RWPE2 (cell line): ENCODE measurements around the gene PCSK6.
"Not testable (repeated sequence)": the region's sequence is repeated elsewhere in the genome, so short reads cannot be mapped to it uniquely, and the experiment has no call there.

Source experiments
- ATAC-seq: fragments of 200-7000 bp; cut with Tn5 transposase; 3 replicates; pipeline ENCODE4 v1.9.1; 2021; ENCODE audit warnings: low read depth
- DNase-seq: peaks from one replicate; pipeline ENCODE4 v3.0.0-alpha.2; 2020; ENCODE audit warnings: low spot score
- H3K27ac ChIP-seq: fragments of 450-650 bp; 2 replicates; pipeline ENCODE4 v1.5.1; 2017; ENCODE audit warnings: mild to moderate bottlenecking; ENCODE audit not compliant: poor library complexity, severe bottlenecking
- H3K27me3 ChIP-seq: fragments of 250-450 bp; sonication (Bioruptor Pico); 2 replicates; pipeline ENCODE4 v1.5.1; 2021; ENCODE audit warnings: mild to moderate bottlenecking, moderate library complexity; ENCODE audit not compliant: insufficient read depth, poor library complexity, severe bottlenecking
- H3K36me3 ChIP-seq: fragments of 250-450 bp; sonication (Bioruptor Pico); 2 replicates; pipeline ENCODE4 v1.5.1; 2020; ENCODE audit warnings: low read depth, mild to moderate bottlenecking, moderate library complexity
- H3K4me1 ChIP-seq: fragments of 250-450 bp; sonication (Bioruptor Pico); 2 replicates; pipeline ENCODE4 v1.5.1; 2021; ENCODE audit warnings: mild to moderate bottlenecking, moderate library complexity; ENCODE audit not compliant: insufficient read depth, poor library complexity, severe bottlenecking
- H3K4me3 ChIP-seq: fragments of 250-450 bp; sonication (Bioruptor Pico); 2 replicates; pipeline ENCODE4 v1.5.1; 2021; ENCODE audit warnings: mild to moderate bottlenecking, moderate library complexity; ENCODE audit not compliant: severe bottlenecking
- H3K9me3 ChIP-seq: fragments of 250-450 bp; sonication (Bioruptor Pico); 2 replicates; pipeline ENCODE4 v1.5.1; 2021; ENCODE audit warnings: mild to moderate bottlenecking, moderate library complexity; ENCODE audit not compliant: severe bottlenecking
- TF ChIP-seq, protein P1 (sequence below): fragments of 450-650 bp; IDR thresholded peaks from one replicate; pipeline ENCODE4 v1.5.1; 2017; ENCODE audit warnings: mild to moderate bottlenecking, moderate library complexity; ENCODE audit not compliant: poor library complexity, severe bottlenecking

PCSK6 gene

GRCh38 chr15:101406526-101407195 lies 82.8 kb downstream of the PCSK6 start:
- TF ChIP-seq, protein P1, sequence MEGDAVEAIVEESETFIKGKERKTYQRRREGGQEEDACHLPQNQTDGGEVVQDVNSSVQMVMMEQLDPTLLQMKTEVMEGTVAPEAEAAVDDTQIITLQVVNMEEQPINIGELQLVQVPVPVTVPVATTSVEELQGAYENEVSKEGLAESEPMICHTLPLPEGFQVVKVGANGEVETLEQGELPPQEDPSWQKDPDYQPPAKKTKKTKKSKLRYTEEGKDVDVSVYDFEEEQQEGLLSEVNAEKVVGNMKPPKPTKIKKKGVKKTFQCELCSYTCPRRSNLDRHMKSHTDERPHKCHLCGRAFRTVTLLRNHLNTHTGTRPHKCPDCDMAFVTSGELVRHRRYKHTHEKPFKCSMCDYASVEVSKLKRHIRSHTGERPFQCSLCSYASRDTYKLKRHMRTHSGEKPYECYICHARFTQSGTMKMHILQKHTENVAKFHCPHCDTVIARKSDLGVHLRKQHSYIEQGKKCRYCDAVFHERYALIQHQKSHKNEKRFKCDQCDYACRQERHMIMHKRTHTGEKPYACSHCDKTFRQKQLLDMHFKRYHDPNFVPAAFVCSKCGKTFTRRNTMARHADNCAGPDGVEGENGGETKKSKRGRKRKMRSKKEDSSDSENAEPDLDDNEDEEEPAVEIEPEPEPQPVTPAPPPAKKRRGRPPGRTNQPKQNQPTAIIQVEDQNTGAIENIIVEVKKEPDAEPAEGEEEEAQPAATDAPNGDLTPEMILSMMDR = no peak
- no peak for DNase-seq
- Histone ChIP-seq H3K4me3 (no peak overlapping the region), H3K27ac (no peak overlapping the region), H3K4me1 (no peaks in the 10 kb centered on the region), H3K27me3 (no peaks in the 10 kb centered on the region), H3K9me3 (no peaks in the 10 kb centered on the region), H3K36me3 (no peaks in the 10 kb centered on the region)
- ATAC-seq = no peak

- Histone ChIP-seq H3K4me3 (no peak overlapping the region), H3K27ac (no peak overlapping the region), H3K9me3 (no peaks in the 10 kb centered on the region), H3K27me3 (no peaks in the 10 kb centered on the region), H3K36me3 (no peaks in the 10 kb centered on the region), H3K4me1 (no peaks in the 10 kb centered on the region)
- ATAC-seq (no peak), DNase-seq (no peak)
- TF ChIP-seq, protein P1 = no peak
Measured at GRCh38 chr15:101406036-101406435, 83.5 kb downstream of the PCSK6 start.

DNA sequence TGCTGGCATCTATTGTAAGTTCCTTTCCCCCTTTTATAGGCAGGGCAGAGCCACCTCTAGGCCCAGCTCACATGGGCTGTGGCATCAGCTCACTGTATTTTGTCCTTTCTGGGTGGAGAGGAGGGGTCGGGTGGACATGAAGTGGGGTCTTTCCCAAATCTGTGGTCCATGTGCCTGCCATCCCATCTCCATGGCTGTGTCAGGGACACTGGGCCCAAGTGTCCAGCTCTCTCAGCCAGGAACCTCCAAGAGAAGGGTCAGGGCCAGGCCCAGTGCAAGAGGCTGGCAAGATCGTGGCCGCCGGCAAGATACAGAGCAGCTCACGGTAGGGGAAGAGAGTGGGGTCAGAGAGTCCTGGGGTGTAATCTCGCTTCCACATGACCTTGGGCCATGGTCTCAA lies 85.3 kb downstream of the PCSK6 start:
- Histone ChIP-seq H3K36me3 (no peaks in the 10 kb centered on the region), H3K4me1 (no peaks in the 10 kb centered on the region), H3K4me3 (no peak overlapping the region), H3K27me3 (no peaks in the 10 kb centered on the region), H3K27ac (no peak overlapping the region), H3K9me3 (no peaks in the 10 kb centered on the region)
- TF ChIP-seq, protein P1 = no peak
- ATAC-seq (no peak), DNase-seq (no peak)

DNA sequence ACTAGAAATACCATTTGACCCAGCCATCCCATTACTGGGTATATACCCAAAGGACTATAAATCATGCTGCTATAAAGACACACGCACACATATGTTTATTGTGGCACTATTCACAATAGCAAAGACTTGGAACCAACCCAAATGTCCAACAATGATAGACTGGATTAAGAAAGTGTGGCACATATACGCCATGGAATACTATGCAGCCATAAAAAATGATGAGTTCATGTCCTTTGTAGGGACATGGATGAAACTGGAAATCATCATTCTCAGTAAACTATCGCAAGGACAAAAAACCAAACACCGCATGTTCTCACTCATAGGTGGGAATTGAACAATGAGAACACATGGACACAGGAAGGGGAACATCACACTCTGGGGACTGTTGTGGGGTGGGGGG lies 86.6 kb downstream of the PCSK6 start:
- H3K27me3 ChIP-seq, H3K4me3 ChIP-seq, H3K9me3 ChIP-seq, DNase-seq, H3K4me1 ChIP-seq, H3K36me3 ChIP-seq, H3K27ac ChIP-seq, ATAC-seq: not testable (repeated sequence)

DNA sequence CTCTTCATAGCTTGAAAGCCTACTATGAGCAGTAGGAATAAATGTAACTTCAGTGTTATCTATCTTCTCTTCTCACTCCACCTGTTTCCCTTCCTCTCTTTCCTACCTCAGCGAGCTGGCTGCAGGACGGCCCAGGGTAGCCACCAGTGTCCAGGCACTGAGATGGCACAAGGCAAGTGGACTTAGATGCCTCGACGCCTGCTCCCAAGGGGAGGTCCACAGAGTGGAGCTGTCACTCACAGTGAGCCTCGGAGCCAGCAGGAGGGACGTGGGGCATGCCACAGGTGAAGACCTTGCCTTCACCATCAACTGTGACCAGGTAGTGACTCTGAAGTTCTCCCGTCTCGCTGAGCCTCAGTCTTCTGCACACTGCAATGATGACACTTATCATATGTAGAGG lies 88.2 kb downstream of the PCSK6 start:
- no peak overlapping the region for H3K27ac ChIP-seq
- H3K4me1 ChIP-seq = no peaks in the 10 kb centered on the region
- no peak overlapping the region for H3K4me3 ChIP-seq
- H3K27me3 ChIP-seq = no peaks in the 10 kb centered on the region
- no peak for DNase-seq
- TF ChIP-seq, protein P1 = no peak
- no peaks in the 10 kb centered on the region for H3K9me3 ChIP-seq
- no peak for ATAC-seq
- no peaks in the 10 kb centered on the region for H3K36me3 ChIP-seq
